Activated CD8-positive, alpha-beta T cell treated with anti-CD3 and anti-CD28 coated beads for 36 hours (primary cell): ENCODE data around the gene TRNAU1AP. TPM values are rescaled to one million over a fixed set of nuclear protein-coding genes. Genes with fewer than 3 reads are reported as not detected.
"Not testable (repeated sequence)": the region's sequence is repeated elsewhere in the genome, so short reads cannot be mapped to it uniquely, and the experiment has no call there.

ENCODE experiments used
- ATAC-seq: fragments of 200-7000 bp; cut with Tn5 transposase; one replicate; pipeline ENCODE4 v1.10.0; 2021; ENCODE audit warnings: mild to moderate bottlenecking, moderate library complexity
- CTCF ChIA-PET: fragments of 350-600 bp; sonication (Branson Sonifier 250); formaldehyde crosslinking; loops from one replicate; lab custom pipeline; 2021; ENCODE audit warnings: antibody characterized with exemption; lab: Charles Lee
- POLR2A ChIA-PET: fragments of 350-600 bp; sonication (Branson Sonifier 250); formaldehyde crosslinking; loops from one replicate; lab custom pipeline; 2021; ENCODE audit warnings: antibody characterized with exemption; lab: Charles Lee
- DNase-seq: peaks from one replicate; pipeline ENCODE4 v3.0.0-alpha.2; 2020
- H3K27ac Mint-ChIP-seq: one replicate; pipeline ENCODE4 v1.8.0; 2021; ENCODE audit warnings: mild to moderate bottlenecking, mixed read lengths
- H3K27me3 Mint-ChIP-seq: one replicate; pipeline ENCODE4 v1.8.0; 2021; ENCODE audit warnings: mixed read lengths
- H3K36me3 Mint-ChIP-seq: one replicate; pipeline ENCODE4 v1.8.0; 2021; ENCODE audit warnings: low read depth, mixed read lengths
- H3K4me1 Mint-ChIP-seq: one replicate; pipeline ENCODE4 v1.8.0; 2021; ENCODE audit warnings: low read depth, mixed read lengths
- H3K4me3 Mint-ChIP-seq: one replicate; pipeline ENCODE4 v1.8.0; 2021; ENCODE audit warnings: mild to moderate bottlenecking, moderate library complexity, mixed read lengths
- H3K9me3 Mint-ChIP-seq: one replicate; pipeline ENCODE4 v1.8.0; 2021; ENCODE audit warnings: mixed read lengths
- intact Hi-C: fragments of 100-400 bp; cut with micrococcal nuclease; formaldehyde crosslinking; loops from one replicate; pipeline ENCODE4 v1.10.0; 2022
- total RNA-seq, 2 experiments: library from RNA; stranded (reverse); gene quantifications; one replicate each; pipeline ENCODE4 v1.2.3, GENCODE V29; 2021
- TF ChIP-seq, protein P1 (sequence below): fragments of 200-600 bp; IDR thresholded peaks from one replicate; pipeline ENCODE4 v1.8.0; 2022; ENCODE audit warnings: antibody characterized with exemption, mild to moderate bottlenecking

TRNAU1AP gene
- total RNA-seq, 2 experiments from 2014 or later, result 42.5 to 47.8 TPM

DNA sequence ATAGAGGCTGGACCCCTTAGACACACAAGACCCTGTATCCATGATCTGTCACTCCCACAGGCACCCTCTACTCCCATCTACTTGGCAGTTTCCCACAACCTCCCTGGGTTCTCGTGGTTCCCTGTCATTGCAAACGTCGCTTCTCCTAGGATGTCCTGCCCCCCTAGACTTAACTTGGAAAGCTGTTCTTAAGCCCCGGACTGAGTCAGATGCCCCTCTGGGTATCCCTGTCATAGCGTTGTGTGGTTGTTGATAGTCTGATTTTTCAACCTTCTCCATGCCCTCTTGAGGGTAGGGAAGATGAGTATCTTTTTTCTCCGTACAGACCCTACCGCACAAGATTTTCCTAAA lies 35.3 kb upstream of the TRNAU1AP start:
- ATAC-seq, result peak; percentile 8
- CTCF ChIA-PET, result interaction anchor here (1.3 to 2.3 kb wide), 3 partner anchors 8 to 86 kb away, joined by 7 to 10 read pairs (median 7); no protein-coding TSS in a partner anchor
- H3K36me3 Mint-ChIP-seq, result peaks cover 38% of the 10 kb centered on the region

GRCh38 chr1:28518000-28518744 lies 34.7 kb upstream of the TRNAU1AP start:
- TF ChIP-seq, protein P1, sequence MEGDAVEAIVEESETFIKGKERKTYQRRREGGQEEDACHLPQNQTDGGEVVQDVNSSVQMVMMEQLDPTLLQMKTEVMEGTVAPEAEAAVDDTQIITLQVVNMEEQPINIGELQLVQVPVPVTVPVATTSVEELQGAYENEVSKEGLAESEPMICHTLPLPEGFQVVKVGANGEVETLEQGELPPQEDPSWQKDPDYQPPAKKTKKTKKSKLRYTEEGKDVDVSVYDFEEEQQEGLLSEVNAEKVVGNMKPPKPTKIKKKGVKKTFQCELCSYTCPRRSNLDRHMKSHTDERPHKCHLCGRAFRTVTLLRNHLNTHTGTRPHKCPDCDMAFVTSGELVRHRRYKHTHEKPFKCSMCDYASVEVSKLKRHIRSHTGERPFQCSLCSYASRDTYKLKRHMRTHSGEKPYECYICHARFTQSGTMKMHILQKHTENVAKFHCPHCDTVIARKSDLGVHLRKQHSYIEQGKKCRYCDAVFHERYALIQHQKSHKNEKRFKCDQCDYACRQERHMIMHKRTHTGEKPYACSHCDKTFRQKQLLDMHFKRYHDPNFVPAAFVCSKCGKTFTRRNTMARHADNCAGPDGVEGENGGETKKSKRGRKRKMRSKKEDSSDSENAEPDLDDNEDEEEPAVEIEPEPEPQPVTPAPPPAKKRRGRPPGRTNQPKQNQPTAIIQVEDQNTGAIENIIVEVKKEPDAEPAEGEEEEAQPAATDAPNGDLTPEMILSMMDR, result peak; percentile 99

More for the DNA sequence above, 35.3 kb upstream of the TRNAU1AP start:
- H3K4me1 Mint-ChIP-seq, result peaks cover 30% of the 10 kb centered on the region
- no peak for DNase-seq
- peak overlapping the region; percentile 91 for H3K27ac Mint-ChIP-seq
- POLR2A ChIA-PET, result interaction anchor here (1.3 to 6.5 kb wide), 4 partner anchors 10 to 269 kb away, joined by 5 to 79 read pairs (median 42); partner anchors contain the start of genes RCC1 and RNU11
- H3K4me3 Mint-ChIP-seq, result peak overlapping the region; percentile 81
- TF ChIP-seq, protein P1, result no peak
- intact Hi-C loops, result loop anchor here (5.0 kb wide), 3 partner anchors 65 to 360 kb away; partner anchors contain the start of gene TAF12
- H3K27me3 Mint-ChIP-seq, result no peaks in the 10 kb centered on the region
- H3K9me3 Mint-ChIP-seq, result no peaks in the 10 kb centered on the region

GRCh38 chr1:28518745-28519341 lies 34.0 kb upstream of the TRNAU1AP start:
- POLR2A ChIA-PET, result interaction anchor here (0.6 to 6.5 kb wide), 16 partner anchors 11 to 688 kb away, joined by 3 to 79 read pairs (median 4); partner anchors contain the start of genes MED18, RCC1 and RNU11
- Mint-ChIP-seq H3K27ac (peak overlapping the region; percentile 91), H3K9me3 (no peaks in the 10 kb centered on the region), H3K27me3 (no peaks in the 10 kb centered on the region), H3K4me1 (peaks cover 29% of the 10 kb centered on the region), H3K36me3 (peaks cover 38% of the 10 kb centered on the region), H3K4me3 (peak overlapping the region; percentile 81)
- TF ChIP-seq, protein P1, result no peak
- ATAC-seq (peak; percentile 58), DNase-seq (peak; percentile 78)
- CTCF ChIA-PET, result interaction anchor here (1.0 to 2.3 kb wide), 5 partner anchors 10 to 218 kb away, joined by 3 to 10 read pairs (median 7); partner anchors contain the start of gene YTHDF2
- intact Hi-C loops, result loop anchor here (5.0 kb wide), 3 partner anchors 63 to 358 kb away; partner anchors contain the start of gene TAF12

More at GRCh38 chr1:28518000-28518744, 34.7 kb upstream of the TRNAU1AP start:
- H3K9me3 Mint-ChIP-seq, result no peaks in the 10 kb centered on the region
- peak overlapping the region; percentile 81 for H3K4me3 Mint-ChIP-seq
- H3K27me3 Mint-ChIP-seq, result no peaks in the 10 kb centered on the region
- DNase-seq, result peak; percentile 93
- peaks cover 29% of the 10 kb centered on the region for H3K4me1 Mint-ChIP-seq
- ChIA-PET CTCF (interaction anchor here (1.0 to 2.3 kb wide), 5 partner anchors 9 to 219 kb away, joined by 3 to 10 read pairs (median 7); partner anchors contain the start of gene YTHDF2), POLR2A (interaction anchor here (0.6 to 6.5 kb wide), 14 partner anchors 10 to 689 kb away, joined by 3 to 79 read pairs (median 4); partner anchors contain the start of genes MED18, RCC1 and RNU11)
- peaks cover 37% of the 10 kb centered on the region for H3K36me3 Mint-ChIP-seq
- intact Hi-C loops, result loop anchor here (5.0 kb wide), 3 partner anchors 64 to 359 kb away; partner anchors contain the start of gene TAF12
- peak; percentile 81 for ATAC-seq
- peak overlapping the region; percentile 91 for H3K27ac Mint-ChIP-seq

DNA sequence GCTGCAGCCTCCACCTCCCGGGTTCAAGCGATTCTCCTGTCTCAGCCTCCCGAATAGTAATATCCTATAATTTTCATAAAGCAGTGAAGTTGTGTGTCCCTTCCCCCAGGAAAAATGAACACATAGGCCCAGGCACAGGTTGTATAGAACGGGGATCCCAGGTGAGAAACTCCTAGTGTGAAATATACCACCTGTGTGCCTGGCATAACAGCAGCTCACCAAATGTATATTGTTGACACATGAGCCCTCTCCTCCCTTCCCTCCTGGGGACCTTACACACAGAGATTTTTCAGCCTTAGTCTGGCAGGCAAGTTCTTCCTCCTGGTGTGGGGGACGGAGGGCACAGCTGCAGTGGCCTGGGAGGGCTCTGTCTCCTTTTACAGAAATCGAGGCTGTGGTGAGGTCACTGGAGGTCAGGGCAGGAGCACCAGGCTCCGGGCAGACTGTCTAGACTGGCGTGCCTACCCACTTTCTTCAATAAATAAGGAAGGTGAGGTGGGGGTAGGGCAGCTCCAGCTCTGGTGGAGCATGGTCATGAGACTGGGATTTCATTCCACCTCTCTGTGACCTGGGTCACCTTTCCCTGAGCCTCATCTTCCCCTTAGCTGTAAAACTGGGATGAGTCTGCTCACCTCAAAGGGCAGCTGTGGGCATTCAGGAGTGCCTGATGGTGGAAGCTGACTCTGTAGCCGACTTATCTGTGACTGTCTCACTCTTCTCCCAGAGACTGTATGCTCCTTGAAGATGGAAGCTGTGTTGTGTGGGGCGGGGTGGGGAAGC lies 32.7 kb upstream of the TRNAU1AP start:
- H3K27me3 Mint-ChIP-seq, result no peaks in the 10 kb centered on the region

DNA sequence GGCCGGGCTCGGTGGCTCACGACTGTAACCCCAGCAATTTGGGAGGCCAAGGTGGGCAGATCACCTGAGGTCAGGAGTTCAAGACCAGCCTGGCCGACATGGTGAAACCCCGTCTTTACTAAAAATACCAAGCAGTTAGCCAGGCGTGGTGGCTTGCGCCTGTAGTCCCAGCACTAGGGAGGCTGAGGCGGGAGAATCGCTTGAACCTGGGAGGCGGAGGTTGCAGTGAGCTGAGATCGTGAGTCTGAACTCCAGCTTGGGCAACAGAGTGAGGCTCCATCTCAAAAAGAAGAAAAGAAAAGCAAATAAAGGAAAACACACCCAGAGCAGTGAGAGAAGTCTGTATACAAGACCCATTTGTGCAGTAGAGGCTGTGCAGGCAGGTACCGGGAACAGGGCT lies 32.1 kb upstream of the TRNAU1AP start:
- DNase-seq, ATAC-seq, H3K4me3 Mint-ChIP-seq, H3K9me3 Mint-ChIP-seq, intact Hi-C loops, H3K27me3 Mint-ChIP-seq, H3K27ac Mint-ChIP-seq: not testable (repeated sequence)
- CTCF ChIA-PET, result interaction anchor here (1.4 kb wide), 1 partner anchor 356 kb away, joined by 6 read pairs; no protein-coding TSS in a partner anchor
- Mint-ChIP-seq H3K36me3 (peaks cover 41% of the 10 kb centered on the region), H3K4me1 (peaks cover 29% of the 10 kb centered on the region)
- POLR2A ChIA-PET, result interaction anchor here (0.8 to 6.5 kb wide), 6 partner anchors 10 to 59 kb away, joined by 3 to 77 read pairs (median 3); partner anchors contain the start of gene TRNAU1AP

More for the DNA sequence above, 32.7 kb upstream of the TRNAU1AP start:
- ATAC-seq, result no peak
- Mint-ChIP-seq H3K4me1 (peaks cover 29% of the 10 kb centered on the region), H3K9me3 (no peaks in the 10 kb centered on the region), H3K27ac (no peak overlapping the region), H3K4me3 (peak overlapping the region; percentile 48), H3K36me3 (peaks cover 39% of the 10 kb centered on the region)
- ChIA-PET POLR2A (interaction anchor here (0.8 to 6.5 kb wide), 7 partner anchors 11 to 105 kb away, joined by 3 to 77 read pairs (median 3); partner anchors contain the start of gene TRNAU1AP), CTCF (interaction anchor here (1.4 kb wide), 1 partner anchor 357 kb away, joined by 6 read pairs; no protein-coding TSS in a partner anchor)
- TF ChIP-seq, protein P1, result no peak
- intact Hi-C loops, result loop anchor here (5.0 kb wide), 3 partner anchors 62 to 357 kb away; partner anchors contain the start of gene TAF12
- no peak for DNase-seq
